DOHH2 (cell line): ENCODE measurements around the gene DCUN1D3.

ENCODE experiments used
- CTCF ChIP-seq: fragments of 200-600 bp; sonication (generic); IDR thresholded peaks from one replicate; pipeline ENCODE4 v1.5.1; 2014; ENCODE audit warnings: antibody characterized with exemption, mild to moderate bottlenecking, low read depth, low read length; ENCODE audit not compliant: poor library complexity, severe bottlenecking
- EZH2phosphoT487 ChIP-seq: fragments of 200-600 bp; sonication (generic); IDR thresholded peaks from 2 replicates; pipeline ENCODE4 v1.6.1; 2017; ENCODE audit warnings: borderline replicate concordance, mild to moderate bottlenecking, antibody characterized with exemption, low read length, moderate library complexity, mixed read lengths

DNA sequence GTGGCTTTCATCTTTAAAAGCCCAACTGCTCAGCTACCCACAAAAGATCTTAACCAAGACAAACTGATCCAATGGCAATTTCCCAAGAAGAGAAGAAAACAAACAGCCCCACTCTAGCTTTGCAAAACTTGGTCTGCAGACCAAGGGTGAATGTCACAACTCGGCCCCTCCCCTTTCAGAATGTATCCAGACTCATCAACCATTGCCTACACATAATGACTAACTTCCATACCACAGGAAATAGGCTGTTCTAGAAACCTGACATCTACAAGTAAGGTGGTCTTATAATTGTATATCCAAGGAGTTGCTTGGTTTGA lies 16.0 kb downstream of the DCUN1D3 start:
- TF ChIP-seq CTCF (no peak), EZH2phosphoT487 (no peak)
